OCI-LY7 (cell line): Measurements from ENCODE around the gene SP110. TPM values are rescaled to one million over a fixed set of nuclear protein-coding genes. Genes with fewer than 3 reads are reported as not detected.

Experiments used
- Bru-seq: library from RNA; stranded (reverse); fragments of 400-500 nt; gene quantifications from one replicate; lab custom pipeline; 2021; lab: Mats Ljungman, UMichigan
- BruChase-seq, 2 experiments: library from RNA; stranded (reverse); fragments of 400-500 nt; gene quantifications; one replicate each; lab custom pipeline; 2021; lab: Mats Ljungman, UMichigan
- BruUV-seq: library from RNA; stranded (reverse); fragments of 400-500 nt; replicated peaks from 2 replicates; lab custom pipeline; 2021; lab: Mats Ljungman, UMichigan
- CTCF ChIA-PET: fragments of 300-600 bp; sonication (Branson Sonifier 250); formaldehyde crosslinking; loops from one replicate; lab custom pipeline; 2022; ENCODE audit warnings: antibody characterized with exemption; ENCODE audit not compliant: unreplicated experiment; lab: Charles Lee
- POLR2A ChIA-PET: fragments of 300-600 bp; sonication (Branson Sonifier 250); formaldehyde crosslinking; loops from one replicate; lab custom pipeline; 2022; ENCODE audit warnings: antibody characterized with exemption; lab: Charles Lee
- DNase-seq: peaks from one replicate; pipeline ENCODE4 v3.0.0-alpha.2; 2015; ENCODE audit warnings: low spot score
- H2AFZ ChIP-seq: fragments of 200-600 bp; sonication (generic), shearing (Covaris generic); 2 replicates; pipeline ENCODE4 v1.6.1; 2014; ENCODE audit warnings: mild to moderate bottlenecking, antibody characterized with exemption, low read length, moderate library complexity
- H3K27ac ChIP-seq: fragments of 200-600 bp; sonication (generic); 2 replicates; pipeline ENCODE4 v1.5.1; 2014; ENCODE audit warnings: mixed run types, low read depth, mild to moderate bottlenecking, moderate library complexity, low read length, inconsistent platforms; ENCODE audit not compliant: poor library complexity, severe bottlenecking
- H3K36me3 ChIP-seq: fragments of 200-600 bp; sonication (generic); 2 replicates; pipeline ENCODE4 v1.6.1; 2014; ENCODE audit warnings: mild to moderate bottlenecking, antibody characterized with exemption, low read length, moderate library complexity, mixed read lengths; ENCODE audit not compliant: insufficient read depth
- H3K4me1 ChIP-seq: fragments of 200-600 bp; sonication (generic); 2 replicates; pipeline ENCODE4 v1.5.1; 2014; ENCODE audit warnings: mild to moderate bottlenecking, low read length; ENCODE audit not compliant: insufficient read depth, poor library complexity, severe bottlenecking
- H3K4me2 ChIP-seq: fragments of 200-600 bp; sonication (generic); 2 replicates; pipeline ENCODE4 v1.6.1; 2014; ENCODE audit warnings: mild to moderate bottlenecking, low read length
- H3K4me3 ChIP-seq: fragments of 200-600 bp; sonication (generic); 2 replicates; pipeline ENCODE4 v1.5.1; 2014; ENCODE audit warnings: mild to moderate bottlenecking, low read depth, low read length; ENCODE audit not compliant: poor library complexity, severe bottlenecking
- H3K79me2 ChIP-seq: fragments of 200-600 bp; sonication (generic); 2 replicates; pipeline ENCODE4 v1.6.1; 2016; ENCODE audit warnings: low read depth, mild to moderate bottlenecking, low read length, moderate library complexity, mixed read lengths; ENCODE audit not compliant: insufficient read depth
- H3K9me2 ChIP-seq: fragments of 200-600 bp; sonication (generic); 2 replicates; pipeline ENCODE4 v1.6.1; 2016; ENCODE audit warnings: mild to moderate bottlenecking, low read length, mixed read lengths; ENCODE audit not compliant: insufficient read depth
- H3K9me3 ChIP-seq: fragments of 200-600 bp; sonication (generic); 2 replicates; pipeline ENCODE4 v1.6.1; 2014; ENCODE audit warnings: mild to moderate bottlenecking, mixed run types, low read length, mixed read lengths
- H4K20me1 ChIP-seq: fragments of 200-600 bp; sonication (generic); 2 replicates; pipeline ENCODE4 v1.6.1; 2014; ENCODE audit warnings: mild to moderate bottlenecking, antibody characterized with exemption, low read length, moderate library complexity, mixed read lengths; ENCODE audit not compliant: insufficient read depth
- CTCF ChIP-seq: fragments of 200-600 bp; sonication (generic); conservative IDR thresholded peaks from 2 replicates; pipeline ENCODE4 v1.5.1; 2014; ENCODE audit warnings: mild to moderate bottlenecking, antibody characterized with exemption, low read length, moderate library complexity, mixed read lengths
- EZH2phosphoT487 ChIP-seq: fragments of 200-600 bp; sonication (generic); IDR thresholded peaks from 2 replicates; pipeline ENCODE4 v1.6.1; 2018; ENCODE audit warnings: low read depth, borderline replicate concordance, mild to moderate bottlenecking, mixed run types, antibody characterized with exemption, low read length, moderate library complexity, mixed read lengths
- intact Hi-C: fragments of 100-400 bp; cut with micrococcal nuclease; formaldehyde crosslinking; loops from one replicate; pipeline ENCODE4 v1.10.0; 2022; ENCODE audit not compliant: unreplicated experiment
- long read RNA-seq: library from polyadenylated mRNA; stranded (forward); transcript quantifications from one replicate; pipeline ENCODE4 v2.0.0, GENCODE V29; 2022
- total RNA-seq, 2 experiments: library from RNA; depleted of rRNA in 1 of 2; stranded (reverse); fragments of >200 nt in 1 of 2; shearing (Covaris generic) in 1 of 2; gene quantifications; 2 replicates each; pipeline ENCODE4 v1.2.3, GENCODE V29; 2014 to 2022

Gene SP110
- total RNA-seq (2014; rRNA removed; shearing (Covaris generic)) (15.7 and 15.8 TPM in 2 replicates), total RNA-seq (2022) (9.3 and 13.3 TPM in 2 replicates), Bru-seq, nascent RNA (percentile 52 among the genes with signal in this experiment), BruChase-seq, experiment 1, labeled RNA remaining after a 6-hour chase (percentile 48 among the genes with signal in this experiment), BruChase-seq, experiment 2, labeled RNA remaining after a 2-hour chase (percentile 49 among the genes with signal in this experiment)
- long read RNA-seq, partial matches to known transcripts = 2 of 6 reads
- long read RNA-seq, other reads (novel, unspliced or antisense) = 3 of 6 reads

- Histone ChIP-seq H3K79me2 (no peaks in the 10 kb centered on the region), H3K4me2 (peak within 1 kb of the TSS; percentile 93), H3K36me3 (peaks cover 3% of the 10 kb centered on the region; the same call in 1 of the 2 replicates), H3K27ac (peak within 1 kb of the TSS; percentile 36), H3K4me1 (peaks cover 60% of the 10 kb centered on the region), H3K9me3 (no peaks in the 10 kb centered on the region), H3K4me3 (peak within 1 kb of the TSS; percentile 74), H3K9me2 (no peaks in the 10 kb centered on the region), H4K20me1 (peaks cover 12% of the 10 kb centered on the region; the same call in 1 of the 2 replicates), H2AFZ (peak within 1 kb of the TSS; percentile 88)
- BruUV-seq = TSS peak; percentile 79
- POLR2A ChIA-PET = interaction anchor here (0.8 to 5.0 kb wide), 7 partner anchors 9 to 383 kb away, joined by 3 to 41 read pairs (median 4); partner anchors contain the start of gene SP140L
- no peak for TF ChIP-seq CTCF
- no peak for TF ChIP-seq EZH2phosphoT487
- intact Hi-C loops = loop anchor here (5.0 kb wide), 1 partner anchor 108 kb away; the partner anchor contains the start of gene SP140L
- CTCF ChIA-PET = no interaction called here
- DNase-seq = peak; percentile 85
Measured at GRCh38 chr2:230219419-230220331, at the start of gene SP110. Gene SP110 (minus strand): TSS chr2:230219984. CDS start chr2:230216927, 3,057 bp downstream.

- Histone ChIP-seq H3K79me2 (no peaks in the 10 kb centered on the region), H3K36me3 (no peaks in the 10 kb centered on the region), H3K9me3 (no peaks in the 10 kb centered on the region), H3K4me2 (no peak overlapping the region), H4K20me1 (no peaks in the 10 kb centered on the region), H3K4me1 (no peaks in the 10 kb centered on the region), H3K4me3 (no peak overlapping the region), H3K27ac (no peak overlapping the region), H2AFZ (no peak overlapping the region; the same call in 1 of the 2 replicates), H3K9me2 (no peaks in the 10 kb centered on the region)
- DNase-seq = no peak
- no TSS peak for BruUV-seq
- ChIA-PET CTCF (no interaction called here), POLR2A (interaction anchor here (0.6 kb wide), 2 partner anchors 9 to 14 kb away, joined by 3 to 4 read pairs; no protein-coding TSS in a partner anchor)
- TF ChIP-seq CTCF = no peak
- no peak for TF ChIP-seq EZH2phosphoT487
- intact Hi-C loops = no loop called here
Measured at GRCh38 chr2:230268606-230269243, 48.9 kb upstream of the SP110 start.
